Parathyroid adenoma (tissue), 2 donors: ENCODE measurements around the gene SLC17A5.

Experiments
- H2AFZ ChIP-seq: fragments of 300-600 bp; sonication (generic); one replicate; pipeline ENCODE4 v1.7.0; 2017; ENCODE audit warnings: antibody characterized with exemption, mild to moderate bottlenecking
- H3K27ac ChIP-seq: fragments of 300-600 bp; sonication (generic); one replicate; pipeline ENCODE4 v1.7.0; 2017
- H3K27me3 ChIP-seq: fragments of 300-600 bp; sonication (generic); one replicate; pipeline ENCODE4 v1.7.0; 2017; ENCODE audit warnings: low read length; ENCODE audit not compliant: control insufficient read depth, insufficient read depth
- H3K36me3 ChIP-seq: fragments of 300-600 bp; sonication (generic); one replicate; pipeline ENCODE4 v1.7.0; 2017; ENCODE audit warnings: low read length; ENCODE audit not compliant: control insufficient read depth, insufficient read depth
- H3K4me1 ChIP-seq: fragments of 300-600 bp; sonication (generic); one replicate; pipeline ENCODE4 v1.7.0; 2017; ENCODE audit warnings: control low read depth
- H3K4me2 ChIP-seq: fragments of 300-600 bp; sonication (generic); one replicate; pipeline ENCODE4 v1.7.0; 2017; ENCODE audit warnings: low read length
- H3K4me3 ChIP-seq: fragments of 300-600 bp; sonication (generic); one replicate; pipeline ENCODE4 v1.7.0; 2017; ENCODE audit warnings: low read depth, low read length
- H3K79me2 ChIP-seq: fragments of 300-600 bp; sonication (generic); one replicate; pipeline ENCODE4 v1.7.0; 2017; ENCODE audit warnings: control low read depth
- H3K9ac ChIP-seq: fragments of 300-600 bp; sonication (generic); one replicate; pipeline ENCODE4 v1.7.0; 2017; ENCODE audit warnings: mild to moderate bottlenecking
- H3K9me3 ChIP-seq: fragments of 300-600 bp; sonication (generic); one replicate; pipeline ENCODE4 v1.7.0; 2017; ENCODE audit warnings: low read length; ENCODE audit not compliant: control insufficient read depth
- CTCF ChIP-seq: fragments of 300-600 bp; sonication (generic); IDR thresholded peaks from one replicate; pipeline ENCODE4 v1.7.0; 2017; ENCODE audit warnings: antibody characterized with exemption, mild to moderate bottlenecking
- donor health status: primary hyperparathyroidism.

Gene SLC17A5

GRCh38 chr6:73637404-73637803, 16.4 kb downstream of the SLC17A5 start:
- Histone ChIP-seq H3K36me3 (no peaks in the 10 kb centered on the region), H2AFZ (no peak overlapping the region), H3K4me2 (peak overlapping the region; percentile 55), H3K4me1 (peaks cover 28% of the 10 kb centered on the region), H3K79me2 (peaks cover 4% of the 10 kb centered on the region), H3K4me3 (peak overlapping the region; percentile 33), H3K9ac (no peak overlapping the region), H3K27me3 (no peaks in the 10 kb centered on the region), H3K9me3 (no peaks in the 10 kb centered on the region), H3K27ac (peak overlapping the region; percentile 70)
- no peak for TF ChIP-seq CTCF

DNA sequence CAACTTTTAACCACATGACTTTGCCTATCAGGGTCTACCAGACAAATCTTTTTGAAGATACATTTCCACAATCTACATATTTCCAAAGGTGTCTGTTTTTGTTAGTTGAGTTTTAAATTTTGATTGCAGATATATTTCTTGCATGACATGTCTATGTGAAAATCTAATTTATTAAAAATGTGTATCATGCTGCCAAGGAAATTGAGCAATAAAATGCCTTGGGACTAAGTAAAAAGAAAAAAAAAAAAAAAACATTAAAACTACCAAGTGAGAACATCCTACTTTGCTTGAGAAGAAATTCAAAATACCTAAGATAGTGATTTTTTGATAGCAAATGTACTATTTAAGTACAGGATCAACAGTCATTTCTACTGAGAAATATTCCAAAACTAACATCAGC, 17.7 kb downstream of the SLC17A5 start:
- H3K27me3 ChIP-seq: no peaks in the 10 kb centered on the region
- H3K4me1 ChIP-seq: peaks cover 28% of the 10 kb centered on the region
- H3K27ac ChIP-seq: peak overlapping the region; percentile 70
- no peak overlapping the region for H3K9ac ChIP-seq
- TF ChIP-seq CTCF: no peak
- no peak overlapping the region for H2AFZ ChIP-seq
- H3K4me2 ChIP-seq: peak overlapping the region; percentile 55
- H3K4me3 ChIP-seq: peak overlapping the region; percentile 27
- H3K36me3 ChIP-seq: no peaks in the 10 kb centered on the region
- H3K9me3 ChIP-seq: no peaks in the 10 kb centered on the region
- H3K79me2 ChIP-seq: peaks cover 6% of the 10 kb centered on the region

DNA sequence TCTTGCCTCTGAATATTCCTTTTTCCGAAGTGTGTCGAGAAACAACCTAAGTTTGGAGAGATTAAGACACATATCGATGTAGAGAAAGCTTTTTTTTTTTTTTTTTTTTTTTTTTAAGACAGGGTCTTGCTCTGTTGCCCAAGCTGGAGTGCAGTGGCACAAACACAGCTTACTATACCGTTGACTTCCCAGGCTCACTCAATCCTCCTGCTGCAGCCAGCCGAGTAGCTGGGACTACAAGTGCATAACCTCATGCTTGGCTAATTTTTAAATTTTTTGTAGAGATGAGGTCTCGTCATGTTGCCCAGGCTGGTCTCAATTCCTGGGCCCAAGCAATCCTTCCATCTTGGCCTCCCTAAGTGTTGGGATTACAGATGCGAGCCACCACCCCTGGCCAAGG, 21.4 kb downstream of the SLC17A5 start:
- Histone ChIP-seq H3K4me1 (peaks cover 8% of the 10 kb centered on the region), H3K79me2 (peaks cover 9% of the 10 kb centered on the region), H3K27ac (no peak overlapping the region), H3K4me3 (no peak overlapping the region), H3K36me3 (no peaks in the 10 kb centered on the region), H3K9me3 (no peaks in the 10 kb centered on the region), H3K4me2 (no peak overlapping the region), H3K9ac (no peak overlapping the region), H3K27me3 (no peaks in the 10 kb centered on the region), H2AFZ (no peak overlapping the region)
- no peak for TF ChIP-seq CTCF

DNA sequence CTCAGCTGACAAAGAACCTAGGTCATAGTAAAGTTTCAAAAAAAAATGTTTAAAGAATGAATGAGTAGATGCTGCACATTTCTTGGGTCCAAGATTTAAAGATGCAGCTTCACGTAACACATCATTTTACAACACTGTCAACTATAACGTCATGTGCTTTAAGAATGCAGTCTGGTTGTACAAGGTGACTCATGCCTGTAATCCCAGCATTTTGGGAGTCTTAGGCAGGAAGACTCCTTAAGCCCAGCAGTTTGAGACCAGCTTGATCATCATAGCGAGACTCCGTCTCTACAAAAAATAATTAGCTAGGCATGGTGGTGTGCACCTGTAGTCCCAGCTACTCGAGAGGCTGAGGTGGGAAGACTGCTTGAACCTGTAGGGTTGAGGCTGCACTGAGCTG, 21.9 kb downstream of the SLC17A5 start:
- Histone ChIP-seq H3K4me3 (no peak overlapping the region), H3K79me2 (peaks cover 9% of the 10 kb centered on the region), H3K9ac (no peak overlapping the region), H3K4me1 (peaks cover 3% of the 10 kb centered on the region), H3K27me3 (no peaks in the 10 kb centered on the region), H3K36me3 (no peaks in the 10 kb centered on the region), H3K9me3 (no peaks in the 10 kb centered on the region), H2AFZ (no peak overlapping the region), H3K27ac (no peak overlapping the region), H3K4me2 (no peak overlapping the region)
- no peak for TF ChIP-seq CTCF

DNA sequence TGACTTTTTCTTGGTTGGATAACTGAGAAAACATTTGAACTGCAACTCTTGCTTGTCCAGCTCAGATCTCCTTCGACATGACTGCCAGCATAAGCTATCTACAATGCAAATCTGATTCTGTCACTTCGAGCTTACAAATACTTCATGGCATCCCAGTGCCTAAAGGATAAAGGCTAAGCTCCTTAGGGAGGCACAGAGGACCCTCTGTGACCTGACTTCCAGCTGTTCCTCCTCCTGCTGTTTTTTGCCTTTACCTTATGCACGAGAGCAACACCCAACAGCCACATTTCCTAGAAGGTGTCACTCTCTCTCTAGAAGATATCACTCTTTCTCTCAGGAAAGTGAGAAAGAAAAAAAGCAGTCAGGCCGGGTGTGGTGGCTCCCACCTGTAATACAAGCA, 23.4 kb downstream of the SLC17A5 start:
- peaks cover 9% of the 10 kb centered on the region for H3K79me2 ChIP-seq

More for the DNA sequence above, 23.4 kb downstream of the SLC17A5 start:
- Histone ChIP-seq H3K4me3 (no peak overlapping the region), H2AFZ (no peak overlapping the region), H3K9ac (no peak overlapping the region), H3K4me1 (no peaks in the 10 kb centered on the region), H3K36me3 (no peaks in the 10 kb centered on the region), H3K27ac (no peak overlapping the region), H3K9me3 (no peaks in the 10 kb centered on the region), H3K4me2 (no peak overlapping the region), H3K27me3 (no peaks in the 10 kb centered on the region)
- no peak for TF ChIP-seq CTCF
